HG02678 (cell line): ENCODE measurements around the gene DMD.
"Not testable (repeated sequence)": the region's sequence is repeated elsewhere in the genome, so short reads cannot be mapped to it uniquely, and the experiment has no call there.

ENCODE experiments used
- ATAC-seq: cut with Tn5 transposase; IDR thresholded peaks from one replicate; pipeline ENCODE4 v1.9.1; 2021; ENCODE audit warnings: mild to moderate bottlenecking, moderate library complexity; ENCODE audit not compliant: unreplicated experiment

DMD gene

DNA sequence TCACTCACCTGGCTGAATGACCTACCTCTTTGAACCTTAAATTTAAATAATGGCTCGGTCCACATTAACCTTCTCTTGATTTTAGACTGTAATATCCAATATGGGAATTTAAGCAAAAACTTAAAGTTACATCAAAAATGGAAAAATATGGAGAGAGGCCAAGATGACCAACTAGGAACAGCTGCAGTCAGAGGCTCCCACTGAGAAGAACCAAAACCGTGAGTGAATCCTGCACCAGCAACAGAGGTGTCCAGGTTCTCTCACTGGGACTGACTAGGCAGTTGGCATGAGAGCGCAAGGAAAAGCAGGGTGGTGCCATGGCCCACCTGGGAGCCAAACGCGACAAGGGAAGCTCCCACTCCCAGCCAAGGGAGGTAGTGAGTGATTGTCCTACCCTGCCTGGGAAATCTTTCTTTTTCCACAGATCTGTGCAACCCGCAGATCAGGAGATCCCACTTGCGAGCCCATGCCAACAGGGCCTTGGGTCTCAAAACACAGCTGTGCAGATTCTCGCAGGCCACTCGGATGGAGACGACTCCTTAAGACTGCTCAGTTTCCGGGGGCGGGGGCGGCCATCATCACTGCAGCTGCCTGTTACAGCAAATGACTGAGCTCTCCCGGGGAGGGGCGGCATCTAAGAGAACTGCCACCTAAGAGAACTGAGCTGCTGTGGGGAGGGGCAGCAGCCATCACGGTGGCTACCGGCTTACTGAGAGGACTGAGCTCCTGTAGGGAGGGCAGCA is 343.4 kb downstream of the DMD start:
- ATAC-seq, result no peak

DNA sequence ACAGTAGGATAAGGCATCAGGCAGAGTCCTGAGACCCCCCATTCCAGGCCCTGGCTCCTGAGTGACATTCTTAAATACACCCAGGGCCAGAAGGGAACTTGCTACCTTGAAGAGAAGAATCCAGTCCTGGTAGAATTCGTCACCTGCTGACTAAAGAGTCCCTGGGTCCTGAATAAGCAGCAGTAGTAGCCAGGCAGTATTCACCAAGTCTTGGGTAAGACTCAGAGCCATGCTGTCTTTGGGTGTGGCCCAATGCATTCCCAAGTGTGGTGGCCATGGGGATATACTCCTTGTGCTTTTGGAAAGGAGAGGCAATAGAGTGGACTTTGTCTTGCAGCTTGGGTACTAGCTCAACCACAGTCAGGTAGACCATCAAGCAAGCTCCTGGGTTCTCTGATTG is 359.1 kb downstream of the DMD start:
- no peak for ATAC-seq

DNA sequence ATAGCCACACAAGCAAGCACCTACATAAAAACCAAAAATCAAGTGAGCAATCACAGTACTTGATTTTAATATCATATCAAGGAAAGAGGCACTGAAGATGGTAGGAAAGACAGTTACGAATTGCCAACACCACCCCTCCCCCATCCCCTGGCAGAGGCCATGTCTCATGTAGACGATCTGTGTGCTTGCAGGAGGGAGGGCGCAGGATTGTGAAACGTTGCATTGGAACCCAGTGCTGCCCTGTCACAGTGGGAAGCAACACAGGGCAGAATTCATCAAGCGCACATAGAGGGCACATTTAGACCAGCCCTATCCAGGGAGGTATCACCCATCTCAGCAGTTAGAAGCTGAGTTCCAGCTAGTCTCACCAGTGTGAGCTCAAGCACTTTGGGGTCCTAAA is 359.8 kb downstream of the DMD start:
- no peak for ATAC-seq

DNA sequence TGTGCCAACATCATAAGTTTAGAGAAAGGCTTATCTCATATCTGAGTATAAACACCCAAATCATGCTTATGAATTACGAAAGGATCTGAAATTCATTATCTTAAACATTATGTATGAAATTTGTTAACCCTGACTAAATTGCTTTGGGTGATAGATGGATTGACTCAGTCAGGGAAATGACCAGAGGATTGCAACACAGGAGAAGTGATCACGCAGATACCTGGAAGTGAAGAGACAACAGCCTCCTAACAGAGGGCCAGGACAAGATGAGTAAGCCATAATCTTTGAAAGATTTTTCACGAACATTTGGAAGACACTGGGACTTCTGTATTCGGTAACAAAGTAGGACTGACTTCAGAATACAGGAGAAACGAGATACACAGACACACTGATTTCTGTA is 363.4 kb downstream of the DMD start:
- no peak for ATAC-seq

DNA sequence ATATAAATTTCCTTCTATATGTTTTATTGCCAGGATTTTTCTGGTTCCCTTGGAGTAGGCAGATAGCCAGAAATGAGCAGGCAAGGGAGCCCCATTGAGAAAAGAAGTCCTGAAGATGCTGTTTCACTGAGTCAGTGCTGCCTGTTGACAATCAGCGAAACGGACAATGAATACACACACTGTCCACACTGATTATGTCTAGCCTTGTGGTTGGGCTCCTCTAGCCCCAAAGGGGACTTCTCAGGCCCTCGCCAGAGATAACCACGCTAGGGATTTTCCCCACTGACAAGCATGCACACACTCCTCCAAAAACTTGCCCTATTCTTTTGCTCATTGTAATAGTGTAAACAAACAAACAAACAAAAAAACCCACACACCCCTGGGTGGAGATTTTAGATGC is 369.3 kb downstream of the DMD start:
- ATAC-seq, result no peak

DNA sequence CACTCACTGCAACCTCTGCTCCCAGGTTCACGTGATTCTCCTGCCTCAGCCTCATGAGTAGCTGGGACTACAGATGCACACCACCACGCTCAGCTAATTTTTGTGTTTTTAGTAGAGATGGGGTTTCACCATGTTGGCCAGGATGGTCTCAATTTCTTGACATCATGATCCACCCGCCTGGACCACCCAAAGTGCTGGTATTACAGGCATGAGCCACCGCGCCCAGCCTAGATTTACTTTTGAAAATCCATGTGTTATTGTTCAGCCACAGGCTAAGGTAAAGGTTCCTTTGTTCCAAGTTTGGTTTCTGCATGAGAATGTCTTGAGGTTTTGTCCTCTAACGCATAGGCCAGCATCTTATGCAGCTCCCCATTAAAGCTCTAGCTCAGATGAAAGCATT is 371.6 kb downstream of the DMD start:
- no peak for ATAC-seq

DNA sequence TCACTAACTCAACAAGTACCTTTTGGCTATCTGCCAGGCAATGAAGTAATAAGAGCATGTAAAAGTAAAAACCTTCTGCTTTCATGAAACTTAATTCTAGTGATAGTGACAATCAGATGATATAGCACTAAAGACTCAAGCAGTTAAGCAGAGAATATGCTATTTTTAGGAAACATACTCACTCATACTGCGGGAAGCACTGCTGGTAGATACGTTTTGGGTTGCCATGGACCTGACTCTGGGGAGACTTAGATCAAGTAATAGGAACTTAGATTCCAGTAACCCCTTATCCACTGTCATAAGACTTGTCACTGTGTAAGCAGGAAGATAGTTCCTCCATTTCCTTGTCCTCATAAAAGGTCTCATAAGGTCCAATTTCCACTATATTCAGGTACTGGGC is 386.3 kb downstream of the DMD start:
- no peak for ATAC-seq

DNA sequence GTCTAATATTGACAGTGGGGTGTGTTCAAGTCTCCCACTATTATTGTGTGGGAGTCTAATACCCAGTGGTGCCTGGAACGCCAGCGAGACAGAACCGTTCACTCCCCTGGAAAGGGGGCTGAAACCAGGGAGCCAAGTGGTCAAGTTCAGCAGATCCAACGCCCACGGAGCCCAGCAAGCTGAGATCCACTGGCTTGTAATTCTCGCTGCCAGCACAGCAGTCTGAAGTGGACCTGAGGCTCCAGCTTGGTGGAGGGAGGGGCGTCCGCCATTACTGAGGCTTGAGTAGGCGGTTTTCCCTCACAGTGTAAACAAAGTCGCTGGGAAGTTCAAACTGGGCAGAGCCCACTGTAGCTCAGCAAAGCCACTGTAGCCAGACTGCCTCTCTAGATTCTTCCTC is 407.3 kb downstream of the DMD start:
- no peak for ATAC-seq

DNA sequence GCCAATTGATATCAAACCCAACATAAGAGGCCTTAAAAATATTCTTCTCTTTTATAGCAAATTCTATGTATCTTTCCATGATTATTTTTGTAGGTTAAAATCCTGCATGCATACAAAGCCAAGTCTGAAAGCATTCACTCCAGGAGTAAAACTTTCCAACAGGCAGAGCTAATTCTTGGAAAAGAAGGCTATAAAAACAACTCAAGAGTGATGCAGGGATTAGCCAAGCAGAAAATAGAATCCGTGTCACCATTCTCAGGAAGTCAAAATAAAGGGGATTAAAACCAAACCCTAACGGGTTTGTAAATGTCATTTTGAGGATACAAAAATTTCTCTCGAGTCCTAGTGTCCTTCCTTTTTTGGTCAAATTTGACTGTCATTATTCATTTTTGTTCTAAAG is 412.4 kb downstream of the DMD start:
- ATAC-seq, result no peak

DNA sequence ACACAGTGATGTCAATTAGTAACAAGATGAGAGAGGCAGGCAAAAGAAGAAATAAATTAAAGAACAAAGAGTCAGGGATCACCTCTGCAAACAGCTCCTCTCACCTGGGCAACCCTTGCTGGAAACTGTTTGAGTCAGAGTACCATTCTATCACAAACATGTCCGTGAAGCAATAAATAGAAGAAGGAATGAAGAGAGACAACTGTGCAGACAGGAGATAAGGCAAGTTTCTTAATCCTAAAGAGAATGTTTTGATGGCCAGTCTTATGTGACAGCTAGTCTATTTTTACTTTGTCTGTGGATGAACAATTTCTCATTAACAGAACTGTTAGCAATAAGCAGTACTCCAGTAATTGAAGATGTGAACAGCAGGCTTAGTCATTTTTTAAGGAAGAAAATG is 422.4 kb downstream of the DMD start:
- no peak for ATAC-seq

DNA sequence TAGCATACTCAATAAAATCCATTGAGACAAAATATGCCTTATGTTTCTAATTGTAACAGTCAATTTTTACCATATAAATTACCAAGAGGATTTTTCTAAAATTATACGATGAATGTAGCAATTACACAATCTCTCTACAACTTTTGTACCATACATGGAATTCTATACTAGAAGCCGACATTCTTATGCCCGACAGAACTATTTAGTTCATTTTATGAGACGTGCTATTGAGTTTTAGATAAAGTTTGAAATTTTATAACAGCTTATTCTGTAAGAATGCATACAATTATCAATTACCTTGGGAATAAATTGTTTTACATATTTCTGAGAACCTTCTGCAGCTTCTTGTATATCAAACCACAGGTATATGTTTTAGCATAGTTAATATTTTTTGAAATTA is 431.2 kb downstream of the DMD start:
- ATAC-seq, result no peak

DNA sequence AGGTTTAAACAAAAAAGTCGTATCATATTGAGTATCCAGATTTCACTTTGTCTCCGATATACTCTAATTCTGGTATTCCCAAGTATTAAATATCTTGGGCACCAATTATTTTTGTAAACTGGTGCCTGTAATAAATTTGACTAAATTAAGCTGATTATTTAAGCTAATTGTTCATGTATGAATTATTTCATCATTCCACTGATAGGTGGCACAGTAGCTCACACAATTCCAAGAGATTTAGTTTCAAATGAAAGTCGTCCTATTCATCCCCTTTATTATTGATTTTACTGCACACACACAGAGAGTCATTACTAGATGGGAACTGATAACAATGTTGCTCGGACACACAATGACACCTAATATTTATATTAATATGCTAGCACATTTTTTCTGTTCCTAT is 432.4 kb downstream of the DMD start:
- no peak for ATAC-seq

DNA sequence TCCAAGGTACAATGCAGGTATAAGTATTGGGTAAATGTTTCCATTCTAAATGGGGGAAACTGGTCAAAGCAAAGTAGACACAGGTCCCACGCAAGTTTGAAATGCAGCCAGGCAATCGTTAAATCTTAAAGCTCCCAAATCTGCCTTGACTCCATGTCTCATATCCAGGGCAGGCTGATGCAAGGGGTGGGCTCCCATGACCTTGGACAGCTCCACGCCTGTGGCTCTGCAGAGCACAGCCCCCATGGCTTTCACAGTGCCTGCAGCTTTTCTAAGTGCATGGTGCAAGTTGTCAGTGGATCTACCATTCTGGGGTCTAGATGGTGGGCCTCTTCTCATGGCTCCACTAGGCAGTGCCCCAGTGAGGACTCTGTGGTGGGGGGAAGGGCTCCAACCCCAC is 436.4 kb downstream of the DMD start:
- no peak for ATAC-seq

DNA sequence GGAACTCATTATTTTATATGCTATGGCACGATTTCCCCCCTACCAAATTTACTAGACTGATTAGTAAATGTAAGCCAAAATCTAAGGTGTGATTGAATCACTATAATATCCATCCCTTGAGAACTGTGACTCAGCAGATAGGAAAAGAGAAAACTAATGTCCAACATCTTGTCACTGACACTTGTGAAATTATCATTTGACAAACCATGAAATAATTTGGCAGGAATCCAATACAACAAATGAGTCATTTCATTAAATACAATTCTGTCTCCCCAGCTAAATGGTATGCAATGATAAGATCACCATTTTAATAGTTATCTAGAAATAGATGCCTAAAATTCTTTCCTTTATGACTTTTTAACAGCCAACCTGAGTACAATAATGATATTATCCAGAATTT is 462.3 kb downstream of the DMD start:
- ATAC-seq, result no peak

DNA sequence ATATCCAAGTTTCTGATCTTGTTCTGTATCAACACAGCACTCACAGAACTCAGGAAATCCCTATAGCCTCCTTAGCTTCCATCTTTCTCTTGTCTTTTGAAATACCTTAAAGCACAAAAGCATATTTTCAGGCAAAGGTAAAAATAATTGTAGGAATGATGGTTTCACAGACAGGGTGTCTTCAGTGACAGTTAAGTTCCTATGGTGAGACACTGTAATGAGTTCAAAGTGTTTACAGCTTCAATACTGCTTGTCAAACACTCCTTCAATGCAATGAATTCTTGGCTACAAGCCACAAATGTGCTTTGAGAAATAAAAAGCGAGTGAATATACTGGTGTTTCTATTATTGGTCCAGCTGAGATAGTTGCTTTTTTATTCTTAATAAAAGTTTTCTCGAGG is 466.0 kb downstream of the DMD start:
- ATAC-seq, result no peak

DNA sequence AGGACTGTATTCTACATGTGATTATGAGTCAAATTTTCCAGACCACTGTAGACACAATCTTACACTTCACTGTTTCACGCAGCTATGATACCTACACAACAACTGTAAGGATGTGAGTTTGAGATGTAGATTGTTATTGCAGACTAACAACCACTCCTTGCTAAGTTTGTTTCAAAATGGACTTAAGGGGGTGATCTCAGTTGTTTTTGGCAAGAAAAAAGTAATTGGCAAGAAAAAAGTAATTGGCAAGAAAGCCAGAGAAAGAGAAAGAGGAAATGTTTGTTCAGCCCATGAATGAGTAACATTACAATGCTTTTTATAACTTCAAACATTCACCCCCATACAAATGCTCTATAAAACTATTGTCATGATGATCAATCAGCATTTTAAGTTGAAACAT is 466.4 kb downstream of the DMD start:
- ATAC-seq, result no peak

DNA sequence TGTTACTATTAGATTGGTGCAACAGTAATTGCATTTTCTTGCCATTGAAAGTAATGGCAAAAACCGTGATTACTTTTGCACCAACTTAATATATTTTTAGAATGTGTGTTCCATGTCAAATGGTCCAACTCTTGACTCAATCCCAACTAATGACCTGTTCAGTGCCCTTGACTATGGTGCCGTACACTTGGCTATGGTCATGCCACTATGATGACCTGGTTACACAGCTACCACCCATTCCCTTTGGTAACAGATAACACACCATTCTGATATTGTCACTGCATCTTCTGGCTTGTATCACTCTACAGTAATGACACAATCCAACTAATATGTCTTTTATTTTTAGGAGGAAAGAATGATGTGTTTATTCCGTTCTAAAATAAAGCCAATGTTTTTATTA is 469.4 kb downstream of the DMD start:
- ATAC-seq, result no peak

DNA sequence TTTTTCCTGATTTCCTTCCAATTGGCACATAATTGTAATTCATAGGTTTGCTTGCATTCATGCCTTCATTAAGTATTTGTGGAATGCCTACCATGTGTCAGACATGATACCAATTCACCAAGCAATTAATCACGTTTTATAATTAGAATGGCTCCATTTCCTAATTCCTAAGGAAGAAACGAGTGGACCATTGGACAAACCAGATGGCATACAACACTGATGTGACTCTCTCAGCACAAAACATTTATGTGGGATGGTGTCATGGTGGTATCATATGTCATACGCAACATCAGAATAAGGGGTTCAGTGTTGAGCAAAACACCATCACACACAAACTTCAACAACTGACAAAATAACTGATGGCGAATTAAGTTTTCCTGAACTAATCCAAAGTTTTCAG is 502.8 kb downstream of the DMD start:
- ATAC-seq, result no peak

DNA sequence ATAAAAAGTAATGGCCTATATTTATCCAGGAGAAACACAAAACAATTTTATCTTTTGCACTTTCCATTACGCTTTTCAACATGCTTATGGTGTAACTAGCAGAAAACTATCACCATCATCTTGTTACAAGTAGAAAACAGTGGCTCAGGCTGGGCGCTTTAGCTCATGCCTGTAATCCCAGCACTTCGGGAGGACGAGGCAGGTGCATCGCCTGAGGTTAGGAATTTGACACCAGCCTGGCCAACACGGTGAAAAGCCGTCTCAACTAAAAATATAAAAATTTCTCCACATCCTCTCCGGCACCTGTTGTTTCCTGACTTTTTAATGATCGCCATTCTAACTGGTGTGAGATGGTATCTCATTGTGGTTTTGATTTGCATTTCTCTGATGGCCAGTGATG is 506.0 kb downstream of the DMD start:
- ATAC-seq, result not testable (repeated sequence)

DNA sequence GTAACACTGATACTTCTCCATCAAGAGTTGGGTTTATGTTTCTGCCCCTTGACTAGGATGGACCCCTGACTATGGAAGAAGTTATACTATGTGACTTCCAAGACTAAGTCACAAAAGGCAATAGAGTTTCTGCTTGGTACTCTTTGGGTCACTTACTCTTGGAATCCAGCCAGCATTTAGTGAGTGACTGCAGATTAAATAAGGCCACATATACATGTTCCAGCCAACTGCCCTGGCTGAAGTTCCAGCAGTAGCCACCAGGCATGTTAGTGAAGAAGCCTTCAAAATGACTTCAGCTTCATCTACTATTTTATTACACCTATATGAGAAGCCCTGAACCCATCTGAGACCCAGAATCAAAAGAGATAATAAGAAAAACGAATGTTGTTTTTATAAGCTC is 524.0 kb downstream of the DMD start:
- no peak for ATAC-seq

DNA sequence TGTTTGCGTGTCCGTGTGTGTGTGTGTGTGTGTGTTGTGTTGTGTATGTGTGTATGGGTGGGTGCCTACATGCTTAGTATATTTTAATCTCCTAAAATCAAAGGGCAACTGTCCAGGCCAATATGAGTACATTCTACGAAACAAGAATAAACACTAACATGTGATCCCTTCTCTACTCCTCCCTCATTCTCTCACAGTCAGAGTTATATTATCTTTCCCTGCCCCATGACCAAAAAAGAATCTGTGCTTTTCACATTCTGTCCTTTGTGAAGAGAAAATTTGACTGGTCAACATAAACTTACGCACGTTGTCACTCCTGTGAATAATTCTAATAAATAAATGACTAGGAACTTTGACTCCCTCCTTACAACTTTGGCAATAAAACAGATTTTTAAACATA is 532.9 kb downstream of the DMD start:
- no peak for ATAC-seq

DNA sequence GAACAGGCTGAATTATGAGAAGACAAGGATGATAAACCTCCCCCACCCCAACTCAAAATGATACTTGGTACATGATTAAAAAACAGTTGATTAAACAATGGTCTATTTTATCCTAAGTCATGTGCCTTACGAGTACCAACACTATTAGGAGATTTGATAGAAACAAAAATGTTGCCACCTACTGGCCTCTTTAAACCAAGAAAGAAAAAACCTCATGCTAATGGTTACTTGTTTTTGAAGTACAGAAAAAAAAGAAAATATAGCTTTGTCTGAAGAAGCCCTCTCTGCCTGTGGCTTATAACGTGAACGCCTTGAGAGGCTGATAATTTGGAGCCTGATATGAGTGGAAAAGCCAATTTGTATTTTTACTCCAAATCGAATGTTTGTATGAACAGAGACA is 538.2 kb downstream of the DMD start:
- ATAC-seq, result no peak

DNA sequence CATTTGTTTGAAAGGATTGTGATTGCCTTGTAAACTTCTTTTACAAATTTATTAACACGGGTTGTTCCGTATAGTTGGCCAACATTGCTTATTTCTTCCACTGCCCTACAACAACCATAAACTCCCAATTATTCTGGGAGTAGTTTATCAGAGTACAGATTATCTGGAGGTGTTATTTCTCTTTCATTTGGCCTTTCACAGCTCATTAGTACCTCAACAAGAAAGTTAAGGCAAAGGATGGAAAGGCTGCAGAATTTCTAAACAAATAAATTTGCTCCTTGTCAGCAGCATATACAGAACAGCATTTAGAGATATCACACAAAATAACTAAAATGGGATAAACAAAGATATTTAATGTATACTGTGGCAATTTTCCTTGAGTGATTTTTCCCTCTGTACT is 548.8 kb downstream of the DMD start:
- no peak for ATAC-seq
